Retinal pigment epithelial cell (primary cell): Measurements from ENCODE around the gene FAM184A.
A peak's percentile ranks its signal among the peaks of the same experiment; 100 is the strongest.

Experiments used
- DNase-seq: peaks from one replicate; pipeline ENCODE4 v3.0.0-alpha.2; 2010; ENCODE audit warnings: low read depth
- H3K4me3 ChIP-seq: 2 replicates; pipeline ENCODE4 v1.5.1; 2011; ENCODE audit warnings: mild to moderate bottlenecking, low read length, control low read depth, moderate library complexity
- CTCF ChIP-seq: conservative IDR thresholded peaks from 2 replicates; pipeline ENCODE4 v1.5.1; 2011; ENCODE audit warnings: low read depth, low read length, control low read depth, inconsistent platforms

The FAM184A gene

GRCh38 chr6:118945217-118945616, 133.2 kb downstream of the FAM184A start:
- TF ChIP-seq CTCF, result no peak
- DNase-seq, result no peak
- no peak overlapping the region for H3K4me3 ChIP-seq

- no peak for DNase-seq
- TF ChIP-seq CTCF, result no peak
- no peak overlapping the region for H3K4me3 ChIP-seq
Observed at GRCh38 chr6:118940770-118941169, 137.7 kb downstream of the FAM184A start.

DNA sequence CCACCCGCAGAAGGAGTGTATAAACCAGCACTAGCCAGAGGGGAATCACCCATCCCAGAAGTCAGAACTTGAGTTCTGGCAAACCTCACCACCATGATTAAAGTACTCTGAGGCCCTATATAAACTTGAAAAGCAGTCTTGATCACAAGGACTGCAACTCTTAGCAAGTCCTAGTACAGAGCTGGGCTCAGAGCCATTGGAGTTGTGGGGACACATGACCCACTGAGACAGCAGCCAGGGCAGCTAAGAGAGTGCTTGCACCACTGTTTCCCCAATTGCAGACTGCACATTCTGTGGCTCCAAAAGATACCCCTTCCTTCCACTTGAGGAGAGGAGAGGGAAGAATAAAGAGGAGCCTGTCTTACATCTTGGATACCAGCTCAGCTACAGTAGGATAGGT, 138.8 kb downstream of the FAM184A start:
- no peak for DNase-seq
- no peak overlapping the region for H3K4me3 ChIP-seq

DNA sequence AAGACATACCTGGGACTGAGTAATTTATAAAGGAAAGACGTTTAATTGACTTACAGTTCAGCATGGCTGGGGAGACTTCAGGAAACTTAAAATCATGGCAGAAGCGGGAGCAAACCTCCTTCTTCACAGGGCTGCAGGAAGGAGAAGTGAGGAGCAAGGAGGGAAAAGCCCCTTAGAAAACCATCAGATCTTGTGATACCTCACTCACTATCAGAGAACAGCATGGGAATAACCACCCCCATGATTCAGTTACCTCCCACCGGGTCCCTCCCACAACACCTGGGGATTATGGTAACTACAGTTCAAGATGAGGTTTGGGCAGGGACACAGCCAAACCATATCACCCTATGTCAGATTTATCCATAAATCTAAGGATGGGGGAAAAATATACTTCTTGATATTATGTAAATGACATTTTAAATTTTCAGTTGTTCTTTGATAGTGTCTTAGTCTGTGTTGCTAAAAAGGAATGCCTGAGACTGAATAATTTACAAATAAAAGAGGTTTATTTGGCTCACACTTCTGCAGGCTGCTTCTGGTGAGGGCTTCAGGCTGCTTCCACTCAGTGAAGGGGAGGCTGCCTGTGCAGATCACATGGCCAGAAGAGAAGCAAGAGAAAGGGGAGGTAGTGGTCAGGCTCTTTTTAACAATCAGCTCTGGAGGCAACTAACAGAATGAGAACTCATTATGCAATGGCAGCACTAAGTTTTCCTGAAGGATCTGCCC, 142.3 kb downstream of the FAM184A start:
- TF ChIP-seq CTCF, result no peak
- no peak for DNase-seq
- no peak overlapping the region for H3K4me3 ChIP-seq

More for the DNA sequence above, 138.8 kb downstream of the FAM184A start:
- no peak for TF ChIP-seq CTCF

- H3K4me3 ChIP-seq, result peak overlapping the region; percentile 67
- TF ChIP-seq CTCF, result no peak
- DNase-seq, result no peak
Observed at GRCh38 chr6:118935331-118935668, 143.2 kb downstream of the FAM184A start.

DNA sequence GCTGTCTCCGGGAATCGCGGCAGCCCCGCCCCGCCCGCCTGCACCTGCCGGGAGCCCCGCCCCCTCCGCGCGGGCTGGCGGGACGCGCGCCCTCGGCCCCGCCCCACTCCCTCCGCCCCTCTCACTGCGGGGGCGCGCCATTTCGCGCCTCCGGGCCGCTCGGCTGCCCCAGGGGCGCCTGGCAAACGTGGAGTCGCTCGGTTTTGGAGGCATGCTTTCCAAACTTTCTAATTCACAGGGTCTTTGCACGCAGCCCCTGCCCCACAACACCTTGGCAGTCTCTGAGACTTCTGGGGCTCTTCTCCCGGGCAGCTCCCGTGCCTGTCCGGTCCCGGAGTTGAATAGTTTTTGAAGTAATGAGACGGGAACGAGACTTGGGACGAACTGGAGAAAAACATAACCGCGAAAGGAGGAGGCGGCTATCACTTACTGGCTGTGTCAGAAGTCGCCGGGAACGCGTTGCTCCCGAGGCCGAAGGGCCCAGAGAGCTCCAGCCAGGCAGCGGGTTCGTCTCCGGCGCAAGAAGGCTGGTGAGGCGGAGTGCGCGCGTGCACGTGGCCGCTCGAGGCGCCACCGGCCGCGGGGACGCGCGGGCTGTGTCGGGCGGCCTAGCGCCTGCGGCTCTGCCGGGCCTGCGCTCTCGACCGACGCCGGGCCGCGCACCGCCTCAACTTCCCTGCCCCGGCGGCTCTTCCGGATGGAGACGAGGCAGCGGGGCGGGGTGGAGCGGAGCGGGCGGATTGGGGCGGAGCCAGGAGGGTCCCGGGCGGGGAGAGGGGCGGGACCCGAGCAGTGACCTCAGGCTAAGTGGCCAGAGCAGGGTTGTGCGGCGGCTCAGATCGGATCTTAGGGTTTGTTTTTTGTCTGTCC, 143.8 kb downstream of the FAM184A start, which contains the start of gene MCM9:
Gene MCM9, minus strand, starts transcription at position 699 of the 870 bp plus-strand sequence. CDS start 3,436 bp downstream, outside the sequence.
- peak within 1 kb of the TSS; percentile 92 for H3K4me3 ChIP-seq
- no peak for TF ChIP-seq CTCF
- peak; percentile 51 for DNase-seq
